Measurements from ENCODE around the gene MAP3K9.

The MAP3K9 gene

DNA sequence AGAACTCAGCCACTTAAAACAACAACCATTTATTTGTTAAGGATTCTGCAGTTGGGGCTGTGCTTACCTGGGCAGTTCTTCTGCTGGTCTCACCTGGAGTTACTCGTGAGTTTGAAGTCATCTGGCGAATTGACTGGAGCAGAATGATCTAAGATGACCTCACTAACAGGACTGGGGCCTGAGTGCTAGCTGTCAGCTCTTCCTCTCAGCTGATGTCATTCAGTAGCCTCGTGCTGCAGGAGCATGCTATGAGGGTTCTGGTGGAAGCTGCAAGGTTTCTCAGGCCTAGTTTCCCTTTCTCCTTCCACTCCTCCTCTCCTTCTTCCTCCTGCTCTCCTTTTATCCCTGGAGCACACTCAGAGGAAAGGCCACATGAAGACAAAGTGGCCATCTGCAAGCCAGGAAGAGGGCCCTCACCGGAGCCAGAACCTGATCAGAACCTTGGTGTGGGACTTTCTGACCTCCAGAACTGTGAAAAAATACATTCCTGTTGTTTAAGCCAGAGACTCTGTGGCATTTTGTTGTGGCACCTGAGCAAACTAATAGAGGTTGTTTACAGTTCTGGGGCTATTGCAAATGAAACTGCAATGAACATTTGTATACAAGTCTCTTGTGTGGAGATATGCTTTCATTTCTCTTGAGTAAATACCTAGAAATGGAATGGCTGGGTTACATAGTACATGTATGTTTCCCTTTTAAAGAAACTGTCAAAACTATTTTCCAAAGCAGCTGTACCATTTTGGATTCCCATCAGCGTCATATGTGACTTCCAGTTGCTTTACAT lies 21.9 kb upstream of the MAP3K9 start:
- DNase-seq (ENCODE audit: low spot score in 2 of 2) (no peak), ATAC-seq (ENCODE audit: low read depth) (no peak)
- Mint-ChIP-seq H3K4me1 (no peaks in the 10 kb centered on the region), H3K9me3 (peaks cover 2% of the 10 kb centered on the region), H3K27ac (no peak overlapping the region), H3K4me3 (no peak overlapping the region), H3K36me3 (peaks cover 2% of the 10 kb centered on the region), H3K27me3 (no peaks in the 10 kb centered on the region)

DNA sequence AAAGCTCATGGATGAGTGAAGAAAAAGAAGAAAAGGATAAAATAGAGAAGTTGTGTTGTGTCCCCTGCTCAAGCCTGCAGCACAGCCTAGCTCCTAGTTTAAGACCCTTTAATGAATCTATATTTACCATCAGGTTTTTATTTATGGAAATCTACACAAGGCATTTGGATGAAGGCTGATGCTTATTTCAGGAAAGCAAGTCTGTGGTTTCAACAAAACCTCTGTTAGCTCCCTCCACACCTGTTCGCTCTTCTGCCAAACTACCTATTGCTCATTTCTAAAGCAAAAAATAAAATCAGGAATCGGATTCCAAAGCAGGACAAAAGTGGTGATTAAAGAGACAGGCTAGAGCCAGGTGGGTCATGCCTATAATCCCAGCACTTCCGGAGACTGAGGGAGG lies 18.9 kb upstream of the MAP3K9 start:
- H3K27me3 Mint-ChIP-seq = peaks cover 8% of the 10 kb centered on the region
- peaks cover 2% of the 10 kb centered on the region for H3K4me1 Mint-ChIP-seq

DNA sequence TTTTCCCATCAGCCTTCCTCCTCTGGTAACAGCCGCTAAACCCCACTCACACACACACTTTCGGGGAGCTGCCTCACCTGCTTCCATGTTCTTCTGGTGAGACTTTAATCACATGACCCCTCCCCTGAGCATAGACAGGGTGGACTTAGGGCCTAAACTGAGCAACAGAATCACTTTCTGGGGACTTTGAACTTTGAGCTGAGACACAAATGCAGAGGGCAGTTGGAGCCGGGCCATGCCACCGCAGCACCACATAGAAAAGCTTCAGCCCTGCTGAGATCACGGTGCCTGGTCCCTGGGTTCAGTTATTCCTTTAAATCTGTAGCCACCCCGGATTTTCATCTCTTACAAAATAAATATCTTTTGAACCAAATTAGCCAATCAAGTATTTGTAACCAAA lies 18.4 kb upstream of the MAP3K9 start:
- no peaks in the 10 kb centered on the region for H3K9me3 Mint-ChIP-seq
- H3K27me3 Mint-ChIP-seq = peaks cover 12% of the 10 kb centered on the region
- DNase-seq (ENCODE audit: low spot score in 2 of 2) (no peak), ATAC-seq (ENCODE audit: low read depth) (no peak)
- no peak overlapping the region for H3K27ac Mint-ChIP-seq
- no peaks in the 10 kb centered on the region for H3K36me3 Mint-ChIP-seq
- no peak overlapping the region for H3K4me3 Mint-ChIP-seq
- H3K4me1 Mint-ChIP-seq = peaks cover 5% of the 10 kb centered on the region

More for the DNA sequence above, 18.9 kb upstream of the MAP3K9 start:
- Mint-ChIP-seq H3K9me3 (no peaks in the 10 kb centered on the region), H3K4me3 (no peak overlapping the region), H3K27ac (no peak overlapping the region), H3K36me3 (no peaks in the 10 kb centered on the region)
- no peak for ATAC-seq (ENCODE audit: low read depth)
- DNase-seq (ENCODE audit: low spot score in 2 of 2) = no peak

DNA sequence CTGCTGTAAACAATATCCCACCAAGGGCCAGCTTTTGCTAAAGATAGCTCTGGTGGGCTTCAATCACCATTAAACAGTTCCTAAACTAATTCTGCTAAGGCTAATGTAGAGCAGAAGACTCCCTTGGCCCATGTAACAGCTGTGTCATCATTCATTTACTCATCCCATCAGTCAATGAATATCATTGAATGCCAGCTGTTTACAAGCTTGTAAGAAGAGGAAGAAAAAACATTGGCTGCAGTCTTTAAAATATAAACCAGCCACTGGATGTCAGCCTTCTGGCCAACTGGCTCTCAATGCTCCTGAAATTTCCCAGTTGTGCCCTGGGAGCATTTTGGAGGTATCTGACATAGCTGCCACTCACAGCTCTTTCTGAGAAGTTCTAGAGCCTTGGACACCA lies 18.0 kb upstream of the MAP3K9 start:
- no peak overlapping the region for H3K27ac Mint-ChIP-seq
- ATAC-seq (ENCODE audit: low read depth) = no peak
- no peak overlapping the region for H3K4me3 Mint-ChIP-seq
- no peak for DNase-seq (ENCODE audit: low spot score in 2 of 2)
- peaks cover 9% of the 10 kb centered on the region for H3K4me1 Mint-ChIP-seq
- no peaks in the 10 kb centered on the region for H3K9me3 Mint-ChIP-seq
- peaks cover 13% of the 10 kb centered on the region for H3K27me3 Mint-ChIP-seq
- no peaks in the 10 kb centered on the region for H3K36me3 Mint-ChIP-seq

DNA sequence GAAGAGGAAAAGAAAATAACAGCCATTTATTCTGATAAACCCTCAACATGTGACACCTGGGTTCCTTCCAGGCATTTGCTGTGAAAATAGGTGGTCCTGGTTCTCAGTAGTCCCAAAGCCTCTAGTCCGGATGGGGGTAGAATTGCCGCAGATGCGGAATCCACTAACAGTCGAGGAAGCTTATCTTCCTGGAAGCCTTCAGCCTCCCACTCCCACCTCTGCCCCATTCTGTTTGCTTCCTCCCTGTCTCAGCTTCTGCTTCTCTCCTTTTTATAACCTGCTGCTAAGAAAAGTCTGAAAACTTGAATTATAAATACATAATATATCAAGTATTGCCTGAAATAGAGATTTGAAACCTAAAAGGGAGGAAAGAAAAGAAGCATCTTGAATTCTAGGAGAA lies 14.0 kb upstream of the MAP3K9 start:
- Mint-ChIP-seq H3K9me3 (no peaks in the 10 kb centered on the region), H3K4me1 (peaks cover 12% of the 10 kb centered on the region), H3K27me3 (peaks cover 23% of the 10 kb centered on the region), H3K4me3 (peak overlapping the region; percentile 77), H3K36me3 (no peaks in the 10 kb centered on the region), H3K27ac (no peak overlapping the region)
- no peak for DNase-seq (ENCODE audit: low spot score in 2 of 2)
- ATAC-seq (ENCODE audit: low read depth) = no peak

DNA sequence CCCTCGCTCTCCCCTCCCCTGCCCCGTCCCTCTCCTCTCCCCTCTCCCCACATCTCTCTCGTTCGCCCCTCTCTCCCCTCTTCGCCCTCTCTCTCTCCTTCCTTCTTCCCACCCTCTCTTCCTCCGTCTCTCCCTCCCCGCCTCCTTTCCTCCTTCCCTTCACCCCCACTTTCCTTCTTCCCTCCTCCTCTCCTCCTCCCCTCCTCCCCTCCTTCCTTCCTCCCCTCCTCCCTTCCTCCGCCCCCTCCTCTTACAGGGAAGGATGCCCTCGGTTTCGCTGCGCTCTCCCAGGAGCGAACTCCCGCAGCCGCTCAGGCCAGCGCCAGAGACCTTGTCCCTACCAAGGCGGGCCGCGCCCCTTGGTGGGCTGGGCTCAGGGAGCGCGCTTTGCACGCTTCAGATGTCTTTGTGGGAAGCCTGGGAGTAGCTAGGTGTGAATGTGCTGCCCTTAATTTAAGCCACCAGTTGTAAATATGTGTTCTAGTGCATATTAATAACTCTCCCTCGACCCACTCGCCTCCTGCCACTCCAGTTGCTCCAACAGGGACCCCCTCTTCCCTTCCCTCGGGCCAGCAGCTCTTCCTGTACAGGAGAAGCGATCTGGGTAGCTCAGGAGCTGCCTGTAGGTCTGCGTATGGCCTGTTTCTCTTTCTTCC lies 13.3 kb upstream of the MAP3K9 start:
- Mint-ChIP-seq H3K36me3 (no peaks in the 10 kb centered on the region), H3K27me3 (peaks cover 23% of the 10 kb centered on the region), H3K9me3 (no peaks in the 10 kb centered on the region), H3K4me1 (peaks cover 14% of the 10 kb centered on the region), H3K27ac (no peak overlapping the region), H3K4me3 (peak overlapping the region; percentile 77)
- no peak for DNase-seq (ENCODE audit: low spot score in 2 of 2)
- ATAC-seq (ENCODE audit: low read depth) = no peak

DNA sequence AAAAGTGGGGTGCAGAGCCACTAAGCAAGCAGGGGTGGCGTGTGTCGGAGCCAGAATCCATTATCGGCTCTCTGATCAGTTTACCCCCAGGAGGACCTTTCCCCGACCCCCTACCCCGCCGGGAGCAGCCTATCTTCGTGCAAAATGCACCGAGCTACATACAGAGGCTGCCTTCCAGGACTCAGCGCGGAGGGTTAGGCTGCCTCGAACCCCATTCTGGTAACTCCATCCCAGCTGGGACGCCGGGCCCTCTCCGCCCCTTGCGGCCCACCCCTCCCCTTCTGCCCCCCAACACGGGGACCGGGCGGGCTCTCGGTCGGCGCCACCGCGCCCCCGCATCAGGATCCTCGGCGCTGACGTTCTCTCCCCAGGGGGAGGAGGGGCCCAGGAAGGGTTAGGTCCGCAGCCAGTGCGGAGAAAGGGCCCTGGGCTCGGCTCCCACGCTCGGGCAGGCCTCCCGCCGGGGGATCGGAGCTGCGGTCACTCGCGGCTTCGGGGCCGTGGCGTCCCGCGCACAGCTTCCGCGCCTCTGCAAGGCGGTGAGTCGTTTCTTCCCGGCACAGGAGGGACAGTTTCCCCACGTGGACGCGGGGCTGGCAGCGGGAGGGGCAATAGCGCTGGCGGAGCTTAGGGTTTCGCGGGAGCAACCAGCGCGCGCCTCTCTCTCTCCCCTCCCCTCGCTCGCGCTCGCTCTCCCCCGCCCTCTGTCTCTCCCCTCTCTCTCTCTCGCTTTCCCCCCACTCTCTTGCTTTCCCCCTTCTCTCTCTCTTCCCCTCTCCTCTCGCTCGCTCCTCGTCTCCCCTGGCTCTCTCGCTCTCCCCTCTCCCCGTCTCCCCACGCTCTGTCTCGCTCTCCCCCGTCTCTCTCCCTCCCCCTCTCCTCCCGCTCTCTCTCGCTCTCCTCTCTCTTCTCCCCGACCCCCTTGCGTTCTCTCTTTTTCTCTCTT lies 12.5 kb upstream of the MAP3K9 start:
- Mint-ChIP-seq H3K4me3 (peak overlapping the region; percentile 77), H3K4me1 (peaks cover 14% of the 10 kb centered on the region), H3K9me3 (no peaks in the 10 kb centered on the region), H3K36me3 (no peaks in the 10 kb centered on the region), H3K27me3 (peaks cover 23% of the 10 kb centered on the region), H3K27ac (no peak overlapping the region)
- ATAC-seq (ENCODE audit: low read depth) (peak; percentile 24), DNase-seq (ENCODE audit: low spot score in 2 of 2) (peak; percentile 17 to 49)

DNA sequence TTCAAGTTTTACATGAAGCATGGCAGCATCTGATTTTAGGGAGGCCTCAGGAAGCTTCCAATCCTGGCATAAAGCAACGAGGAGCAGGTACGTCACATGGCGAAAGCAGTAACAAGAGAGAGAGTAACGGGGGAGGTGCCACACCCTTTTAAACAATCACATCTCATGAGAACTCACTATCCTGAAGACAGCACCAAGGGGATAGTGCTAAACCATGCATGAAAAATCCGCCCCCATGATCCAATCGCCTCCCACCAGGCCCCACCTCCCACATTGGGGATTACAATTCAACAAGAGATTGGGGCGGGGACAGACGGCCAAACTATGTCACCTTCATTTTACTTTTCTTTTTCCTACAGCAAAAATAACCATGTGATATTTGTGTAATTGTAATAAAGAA lies 7.2 kb upstream of the MAP3K9 start:
- Mint-ChIP-seq H3K4me3 (no peak overlapping the region), H3K27me3 (peaks cover 10% of the 10 kb centered on the region), H3K9me3 (no peaks in the 10 kb centered on the region), H3K4me1 (peaks cover 14% of the 10 kb centered on the region), H3K27ac (no peak overlapping the region), H3K36me3 (no peaks in the 10 kb centered on the region)
- ATAC-seq (ENCODE audit: low read depth) (no peak), DNase-seq (ENCODE audit: low spot score in 2 of 2) (no peak)

DNA sequence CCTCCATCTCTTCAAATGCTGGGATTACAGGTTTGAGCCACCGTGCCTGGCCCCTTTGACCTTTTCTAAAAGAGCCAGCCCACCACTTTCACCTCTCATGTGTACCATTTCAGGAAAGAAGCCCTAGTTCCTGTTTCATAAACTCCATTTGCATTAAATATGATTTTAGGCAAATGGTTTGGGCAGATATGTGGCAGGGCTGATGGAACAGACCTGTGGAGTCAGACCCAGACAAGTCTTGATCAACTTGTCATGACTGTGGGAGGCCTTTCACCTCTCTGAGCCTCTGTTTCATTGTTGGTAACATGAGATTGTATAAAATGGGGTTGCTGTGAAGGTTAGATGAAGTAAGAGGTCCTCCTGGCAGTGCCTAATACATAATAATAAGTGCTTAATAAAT lies 5.2 kb upstream of the MAP3K9 start:
- DNase-seq (ENCODE audit: low spot score in 2 of 2) (no peak), ATAC-seq (ENCODE audit: low read depth) (peak; percentile 15)
- H3K4me1 Mint-ChIP-seq = peaks cover 20% of the 10 kb centered on the region
- peaks cover 5% of the 10 kb centered on the region for H3K27me3 Mint-ChIP-seq
- no peaks in the 10 kb centered on the region for H3K36me3 Mint-ChIP-seq
- no peaks in the 10 kb centered on the region for H3K9me3 Mint-ChIP-seq
- H3K4me3 Mint-ChIP-seq = no peak overlapping the region
- no peak overlapping the region for H3K27ac Mint-ChIP-seq

DNA sequence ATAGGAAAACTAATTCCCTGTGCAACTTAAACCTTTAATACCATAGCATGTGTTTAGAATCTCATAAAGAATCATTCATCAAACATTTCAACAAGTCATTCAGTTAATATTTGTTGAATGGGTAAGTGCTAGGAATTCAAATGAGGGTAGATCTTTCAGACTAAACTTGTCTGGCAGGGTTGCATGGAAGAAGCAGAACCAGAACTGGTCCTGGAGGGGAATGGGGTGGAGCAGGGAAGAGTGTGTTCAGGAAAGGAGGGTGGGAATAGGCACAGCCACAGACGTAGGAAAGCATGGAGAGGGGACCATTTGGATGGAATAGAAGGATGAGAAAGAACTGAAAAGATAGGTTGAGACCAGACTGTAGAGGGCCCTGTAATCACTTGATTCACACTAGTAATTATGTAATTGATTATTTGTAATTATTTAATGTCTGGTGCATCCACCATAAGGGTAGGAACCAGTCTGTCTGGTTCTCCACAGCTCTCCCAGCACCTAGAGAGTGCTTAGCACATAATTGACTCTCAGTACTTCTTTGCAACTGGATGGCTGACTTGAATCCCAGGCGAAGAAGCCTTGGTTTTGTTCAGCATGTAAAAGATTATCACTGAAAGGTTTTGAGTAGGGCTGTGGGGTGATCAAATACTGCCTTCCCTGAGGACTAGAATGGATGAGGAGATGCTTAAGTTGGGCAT lies 3.0 kb upstream of the MAP3K9 start:
- DNase-seq (ENCODE audit: low spot score in 2 of 2) (no peak), ATAC-seq (ENCODE audit: low read depth) (no peak)
- Mint-ChIP-seq H3K36me3 (no peaks in the 10 kb centered on the region), H3K27ac (no peak overlapping the region), H3K4me1 (peaks cover 22% of the 10 kb centered on the region), H3K4me3 (no peak overlapping the region), H3K9me3 (no peaks in the 10 kb centered on the region), H3K27me3 (no peaks in the 10 kb centered on the region)

DNA sequence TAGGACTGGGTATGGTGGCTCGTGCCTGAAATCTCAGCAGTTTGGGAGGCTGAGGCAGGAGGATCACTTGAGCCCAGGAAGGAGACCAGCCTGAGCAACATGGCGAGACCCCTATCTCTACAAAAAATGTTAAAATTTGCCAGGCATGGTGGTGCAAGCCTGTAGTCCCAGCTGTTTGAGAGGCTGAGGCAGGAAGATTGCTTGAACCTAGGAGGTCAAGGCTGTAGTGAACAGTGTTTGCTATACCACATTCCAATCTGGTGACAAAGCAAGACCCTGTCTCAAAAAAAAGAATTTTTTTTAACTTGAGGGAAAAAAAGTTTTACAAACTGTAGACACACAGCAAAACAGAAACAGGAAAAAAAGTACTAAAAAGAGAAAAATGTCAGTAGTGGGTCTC lies 2.3 kb upstream of the MAP3K9 start:
- no peak for DNase-seq (ENCODE audit: low spot score in 2 of 2)
- no peak overlapping the region for H3K27ac Mint-ChIP-seq
- peaks cover 22% of the 10 kb centered on the region for H3K4me1 Mint-ChIP-seq
- no peak overlapping the region for H3K4me3 Mint-ChIP-seq
- H3K27me3 Mint-ChIP-seq = no peaks in the 10 kb centered on the region
- no peaks in the 10 kb centered on the region for H3K9me3 Mint-ChIP-seq
- no peaks in the 10 kb centered on the region for H3K36me3 Mint-ChIP-seq
- no peak for ATAC-seq (ENCODE audit: low read depth)

DNA sequence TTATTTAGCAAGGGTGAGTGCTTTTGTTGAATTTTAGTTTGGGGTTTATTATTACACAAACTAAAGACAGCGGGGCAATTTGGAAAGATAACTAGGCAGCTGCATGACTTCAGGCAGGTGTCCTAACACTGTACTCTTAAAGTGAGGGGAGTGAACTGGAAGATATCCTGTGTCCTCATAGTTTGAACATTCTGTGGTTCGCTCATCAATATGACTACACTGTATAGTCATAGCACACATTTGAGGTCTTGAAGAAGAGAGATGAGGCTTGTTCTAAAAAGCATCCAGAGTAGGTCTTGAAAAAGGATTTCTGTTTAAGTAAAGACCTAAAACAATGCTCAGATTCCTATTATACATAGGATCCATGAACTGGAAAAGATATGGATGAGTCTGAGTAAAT lies 1.7 kb upstream of the MAP3K9 start:
- H3K9me3 Mint-ChIP-seq = no peaks in the 10 kb centered on the region
- no peak overlapping the region for H3K4me3 Mint-ChIP-seq
- peaks cover 22% of the 10 kb centered on the region for H3K4me1 Mint-ChIP-seq
- H3K36me3 Mint-ChIP-seq = no peaks in the 10 kb centered on the region
- ATAC-seq (ENCODE audit: low read depth) (no peak), DNase-seq (ENCODE audit: low spot score in 2 of 2) (no peak)
- H3K27ac Mint-ChIP-seq = no peak overlapping the region
- H3K27me3 Mint-ChIP-seq = no peaks in the 10 kb centered on the region

DNA sequence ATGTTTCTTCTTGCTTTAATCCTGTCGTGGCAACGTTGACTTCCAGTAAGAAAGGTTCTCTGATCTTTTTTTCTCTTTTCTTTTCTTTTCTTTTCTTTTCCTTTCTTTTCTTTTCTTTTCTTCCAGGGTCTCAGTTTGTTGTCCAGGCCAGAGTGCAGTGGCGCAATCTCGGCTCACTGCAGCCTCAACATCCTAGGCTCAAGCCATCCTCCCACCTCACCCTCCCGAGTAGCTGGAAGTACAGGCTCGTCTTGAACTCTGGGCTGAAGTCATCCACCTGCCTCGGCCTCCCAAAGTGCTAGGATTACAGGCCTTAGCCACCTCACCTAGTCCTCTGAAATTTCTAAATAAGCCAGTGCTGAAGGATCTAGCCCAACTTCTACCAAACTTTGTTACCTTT lies 1.3 kb upstream of the MAP3K9 start:
- Mint-ChIP-seq H3K9me3 (no peaks in the 10 kb centered on the region), H3K27me3 (no peaks in the 10 kb centered on the region), H3K4me3 (no peak overlapping the region), H3K4me1 (peaks cover 22% of the 10 kb centered on the region), H3K27ac (no peak overlapping the region), H3K36me3 (no peaks in the 10 kb centered on the region)
- DNase-seq (ENCODE audit: low spot score in 2 of 2) (no peak), ATAC-seq (ENCODE audit: low read depth) (no peak)
